ENCODE measurements around the gene RFC2.

The RFC2 gene

GRCh38 chr7:74294191-74294998 is 40.2 kb upstream of the RFC2 start:
- Mint-ChIP-seq H3K4me1 (peaks cover 36% of the 10 kb centered on the region), H3K9me3 (peaks cover 8% of the 10 kb centered on the region), H3K36me3 (ENCODE audit: low read depth) (peaks cover 22% of the 10 kb centered on the region), H3K27ac (peak overlapping the region; percentile 87), H3K27me3 (ENCODE audit: low read depth, poor library complexity) (peaks cover 15% of the 10 kb centered on the region), H3K4me3 (no peak overlapping the region)
- TF ChIP-seq, protein P1, sequence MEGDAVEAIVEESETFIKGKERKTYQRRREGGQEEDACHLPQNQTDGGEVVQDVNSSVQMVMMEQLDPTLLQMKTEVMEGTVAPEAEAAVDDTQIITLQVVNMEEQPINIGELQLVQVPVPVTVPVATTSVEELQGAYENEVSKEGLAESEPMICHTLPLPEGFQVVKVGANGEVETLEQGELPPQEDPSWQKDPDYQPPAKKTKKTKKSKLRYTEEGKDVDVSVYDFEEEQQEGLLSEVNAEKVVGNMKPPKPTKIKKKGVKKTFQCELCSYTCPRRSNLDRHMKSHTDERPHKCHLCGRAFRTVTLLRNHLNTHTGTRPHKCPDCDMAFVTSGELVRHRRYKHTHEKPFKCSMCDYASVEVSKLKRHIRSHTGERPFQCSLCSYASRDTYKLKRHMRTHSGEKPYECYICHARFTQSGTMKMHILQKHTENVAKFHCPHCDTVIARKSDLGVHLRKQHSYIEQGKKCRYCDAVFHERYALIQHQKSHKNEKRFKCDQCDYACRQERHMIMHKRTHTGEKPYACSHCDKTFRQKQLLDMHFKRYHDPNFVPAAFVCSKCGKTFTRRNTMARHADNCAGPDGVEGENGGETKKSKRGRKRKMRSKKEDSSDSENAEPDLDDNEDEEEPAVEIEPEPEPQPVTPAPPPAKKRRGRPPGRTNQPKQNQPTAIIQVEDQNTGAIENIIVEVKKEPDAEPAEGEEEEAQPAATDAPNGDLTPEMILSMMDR (IDR thresholded peaks at IDR 0.05), result no peak
- DNase-seq, result no peak

GRCh38 chr7:74293577-74293908 is 39.3 kb upstream of the RFC2 start:
- H3K4me3 Mint-ChIP-seq, result no peak overlapping the region

GRCh38 chr7:74292757-74293576 is 38.8 kb upstream of the RFC2 start:
- Mint-ChIP-seq H3K9me3 (peaks cover 8% of the 10 kb centered on the region), H3K36me3 (ENCODE audit: low read depth) (peaks cover 22% of the 10 kb centered on the region), H3K4me3 (no peak overlapping the region), H3K27ac (no peak overlapping the region), H3K4me1 (peaks cover 47% of the 10 kb centered on the region), H3K27me3 (ENCODE audit: low read depth, poor library complexity) (peaks cover 19% of the 10 kb centered on the region)
- TF ChIP-seq, protein P1 (IDR thresholded peaks at IDR 0.05), result no peak
- DNase-seq, result no peak

More at GRCh38 chr7:74293577-74293908, 39.3 kb upstream of the RFC2 start:
- Mint-ChIP-seq H3K36me3 (ENCODE audit: low read depth) (peaks cover 22% of the 10 kb centered on the region), H3K9me3 (peaks cover 8% of the 10 kb centered on the region), H3K27me3 (ENCODE audit: low read depth, poor library complexity) (peaks cover 15% of the 10 kb centered on the region), H3K27ac (no peak overlapping the region), H3K4me1 (peaks cover 42% of the 10 kb centered on the region)
- DNase-seq, result no peak
- TF ChIP-seq, protein P1 (IDR thresholded peaks at IDR 0.05), result no peak

- peaks cover 23% of the 10 kb centered on the region for H3K27me3 Mint-ChIP-seq (ENCODE audit: low read depth, poor library complexity)
- peak overlapping the region; percentile 80 for H3K4me3 Mint-ChIP-seq
Measured at GRCh38 chr7:74291535-74291934, 37.3 kb upstream of the RFC2 start.

DNA sequence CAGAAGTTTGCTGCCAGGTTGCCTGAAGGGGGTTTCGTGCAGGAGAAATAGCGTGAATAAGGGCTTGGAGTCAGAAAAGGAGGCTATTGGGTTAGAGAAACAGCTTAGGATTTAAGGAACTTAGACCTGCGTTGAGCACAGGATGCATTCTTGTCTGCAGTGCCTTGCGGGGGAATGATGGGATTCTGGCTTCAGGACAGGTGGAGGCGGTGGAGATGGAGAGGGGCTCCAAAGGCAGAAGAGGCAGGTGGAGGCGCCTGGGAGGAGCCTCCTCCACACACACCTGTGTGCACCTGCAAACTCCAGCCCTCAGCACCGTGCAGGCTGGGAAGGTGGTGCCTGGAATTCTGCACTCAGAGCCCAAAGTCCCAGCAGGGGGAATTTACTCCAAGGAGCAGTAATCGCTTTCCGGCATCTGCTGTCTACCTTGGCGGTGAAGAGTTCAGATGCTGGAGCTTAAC is 36.8 kb upstream of the RFC2 start:
- TF ChIP-seq, protein P1 (IDR thresholded peaks at IDR 0.05), result no peak
- Mint-ChIP-seq H3K27me3 (ENCODE audit: low read depth, poor library complexity) (peaks cover 23% of the 10 kb centered on the region), H3K9me3 (peaks cover 6% of the 10 kb centered on the region), H3K4me1 (peaks cover 49% of the 10 kb centered on the region), H3K36me3 (ENCODE audit: low read depth) (peaks cover 16% of the 10 kb centered on the region), H3K27ac (no peak overlapping the region), H3K4me3 (peak overlapping the region; percentile 80)
- DNase-seq, result no peak

More at GRCh38 chr7:74291535-74291934, 37.3 kb upstream of the RFC2 start:
- peaks cover 17% of the 10 kb centered on the region for H3K36me3 Mint-ChIP-seq (ENCODE audit: low read depth)
- H3K4me1 Mint-ChIP-seq, result peaks cover 49% of the 10 kb centered on the region
- DNase-seq, result no peak
- TF ChIP-seq, protein P1 (IDR thresholded peaks at IDR 0.05), result no peak
- peaks cover 8% of the 10 kb centered on the region for H3K9me3 Mint-ChIP-seq
- H3K27ac Mint-ChIP-seq, result no peak overlapping the region

Measured in nephron progenitor cell (in vitro differentiated cells).